ENCODE results near the gene OPN3.

OPN3 gene

DNA sequence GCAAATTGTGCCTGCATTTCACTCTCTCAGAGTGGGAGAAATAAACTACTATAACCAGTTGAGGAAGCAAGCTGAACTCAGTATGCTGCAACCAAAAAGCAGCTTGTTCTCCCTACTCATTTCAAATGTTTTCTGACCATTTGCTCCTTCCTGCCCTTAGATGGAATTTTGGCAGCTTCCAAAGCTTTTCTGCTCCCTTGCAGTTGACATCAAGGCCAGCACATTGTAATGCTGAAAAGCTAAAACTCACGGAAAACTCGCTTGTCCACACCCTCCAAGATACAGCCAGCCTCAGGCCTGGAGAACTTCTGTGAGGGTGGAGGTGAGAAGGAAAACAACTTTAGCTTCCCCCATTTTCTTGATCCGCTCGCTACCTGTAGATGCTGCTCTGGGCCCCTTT is 5.0 kb upstream of the OPN3 start:
- DNase-seq (ENCODE audit: low spot score): no peak

GRCh38 chr1:241644259-241644658 is 4.1 kb upstream of the OPN3 start:
- DNase-seq (ENCODE audit: low spot score): no peak

DNA sequence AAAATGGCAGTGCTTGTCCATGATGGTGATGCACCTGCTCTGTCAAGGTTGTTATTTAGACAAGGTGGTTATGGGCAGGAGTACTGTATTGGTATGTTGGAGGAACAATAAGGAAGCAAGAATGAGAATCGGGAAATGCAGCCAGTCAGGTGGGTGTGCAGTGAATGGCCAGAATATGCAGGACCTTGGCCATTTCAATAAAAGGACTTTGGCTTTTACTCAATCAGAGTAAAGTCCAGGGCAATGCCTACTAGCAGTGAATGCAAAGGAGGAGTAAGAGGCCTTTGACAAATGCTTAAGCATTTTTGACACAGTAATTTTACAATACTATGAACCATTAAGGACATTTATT is 2.4 kb upstream of the OPN3 start:
- no peak for DNase-seq (ENCODE audit: low spot score)

DNA sequence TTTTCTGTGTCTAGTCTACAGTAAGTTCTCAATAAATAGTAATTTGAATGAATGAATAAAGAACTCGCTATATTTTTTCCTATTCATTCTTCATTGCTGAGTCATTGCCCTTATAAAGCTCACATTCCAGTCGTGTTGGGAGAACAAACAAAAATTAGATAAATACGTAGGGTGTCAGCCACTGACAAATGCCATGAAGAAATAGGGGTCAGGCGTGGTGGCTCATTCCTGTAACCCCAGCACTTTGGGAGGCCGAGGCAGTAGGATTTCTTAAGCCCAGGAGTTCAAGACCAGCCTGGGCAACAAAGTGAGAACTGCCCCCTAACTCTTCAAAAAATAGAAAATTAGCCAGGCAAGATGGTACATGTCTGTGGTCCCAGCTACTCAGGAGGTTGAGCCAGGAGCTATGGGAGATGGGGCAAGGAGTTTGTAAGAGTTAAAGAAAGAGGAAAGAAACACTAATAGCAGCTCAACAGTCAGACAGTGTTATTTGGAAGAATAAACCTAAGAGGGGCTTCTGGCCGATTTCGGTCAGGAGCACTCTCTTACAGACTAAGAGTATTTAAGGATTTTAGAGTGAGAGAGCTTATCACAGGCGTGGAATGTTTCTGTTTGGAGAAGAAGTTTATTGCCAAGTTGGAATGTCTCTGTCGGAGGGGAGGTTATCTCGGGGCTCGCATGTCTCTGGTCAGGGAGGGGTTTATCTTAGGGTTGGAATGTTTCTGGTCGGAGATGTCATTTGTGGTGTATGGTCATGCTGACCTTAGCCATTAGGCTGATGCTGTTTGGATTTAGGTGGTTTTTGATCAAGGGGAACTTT is 1.8 kb upstream of the OPN3 start:
- peak; percentile 89 for DNase-seq (ENCODE audit: low spot score)

GRCh38 chr1:241640867-241641622 is 876 bp upstream of the OPN3 start:
- DNase-seq (ENCODE audit: low spot score): no peak

- peak; percentile 16 for DNase-seq (ENCODE audit: low spot score)
Observed at GRCh38 chr1:241639623-241640148, 483 bp downstream of the OPN3 start.

- no peak for DNase-seq (ENCODE audit: low spot score)
Observed at GRCh38 chr1:241638909-241639622, 1.1 kb downstream of the OPN3 start.

DNA sequence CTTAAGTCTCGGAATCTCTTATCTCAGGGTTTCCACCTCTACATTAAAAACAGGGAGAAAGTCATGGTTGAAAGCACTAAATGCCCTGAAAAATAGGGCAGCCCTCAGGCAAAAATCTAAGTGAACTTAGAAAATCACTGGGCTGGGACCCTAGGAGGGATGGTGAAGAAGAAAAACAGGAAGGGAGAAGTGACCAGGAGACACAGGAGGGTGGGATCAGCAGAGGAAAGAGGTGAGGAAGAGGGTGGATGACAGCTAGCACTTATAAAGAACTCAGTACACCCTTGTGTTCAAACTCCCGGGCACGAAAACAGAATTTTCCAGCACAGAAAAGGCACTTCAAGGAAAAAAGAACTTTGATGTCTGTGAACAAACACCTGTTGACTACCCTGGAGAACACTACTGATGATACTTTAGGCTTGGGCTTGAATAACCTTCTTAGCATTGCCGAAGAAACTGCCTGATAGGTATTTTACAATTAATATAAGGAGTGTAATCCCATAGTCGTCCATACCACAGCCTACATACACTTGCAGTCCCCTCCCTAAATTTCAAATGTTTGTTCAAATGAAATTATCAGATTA is 2.0 kb downstream of the OPN3 start:
- no peak for DNase-seq (ENCODE audit: low spot score)

DNA sequence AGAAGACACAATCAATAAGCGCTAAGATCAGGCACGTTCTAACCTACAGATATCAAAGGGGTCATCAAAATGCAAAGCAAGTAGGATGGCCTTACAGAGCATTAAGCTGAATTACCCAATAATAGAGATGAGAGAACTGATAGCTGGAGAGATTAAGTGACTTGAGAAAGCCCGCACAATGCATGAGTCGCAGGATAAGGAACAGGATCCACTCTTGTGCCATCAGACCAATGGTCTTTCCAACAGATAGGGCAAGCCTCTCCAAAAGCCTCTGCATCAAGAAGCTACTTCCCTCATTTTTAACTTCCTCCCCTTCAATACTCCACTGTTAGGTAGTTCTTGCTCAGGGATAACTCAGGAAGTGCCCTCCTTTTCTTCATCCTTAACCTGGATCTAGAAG is 2.6 kb downstream of the OPN3 start:
- no peak for DNase-seq (ENCODE audit: low spot score)

GRCh38 chr1:241637046-241637590 is 3.1 kb downstream of the OPN3 start:
- no peak for DNase-seq (ENCODE audit: low spot score)

- no peak for DNase-seq (ENCODE audit: low spot score)
Observed at GRCh38 chr1:241636291-241636690, 3.9 kb downstream of the OPN3 start.

- no peak for DNase-seq (ENCODE audit: low spot score)
Observed at GRCh38 chr1:241635556-241636152, 4.5 kb downstream of the OPN3 start.

DNA sequence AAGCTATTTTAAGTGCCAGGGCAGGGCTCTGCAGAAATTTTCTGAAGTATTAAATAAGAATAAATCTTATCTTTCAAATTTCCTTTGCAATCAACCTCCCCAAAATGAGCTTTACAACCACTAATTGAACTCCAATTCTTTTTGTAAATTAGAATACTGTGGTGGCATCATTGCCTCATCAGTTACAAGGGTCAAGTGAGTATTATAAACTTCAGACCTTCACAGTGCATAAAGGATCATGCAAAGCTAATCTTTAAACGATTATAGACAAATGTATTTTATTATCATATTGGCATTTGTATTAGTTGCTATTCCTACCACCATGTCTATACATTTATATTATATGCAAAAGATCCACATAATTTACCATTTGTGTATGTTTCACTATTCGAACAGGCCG is 7.2 kb downstream of the OPN3 start:
- DNase-seq (ENCODE audit: low spot score): no peak

DNA sequence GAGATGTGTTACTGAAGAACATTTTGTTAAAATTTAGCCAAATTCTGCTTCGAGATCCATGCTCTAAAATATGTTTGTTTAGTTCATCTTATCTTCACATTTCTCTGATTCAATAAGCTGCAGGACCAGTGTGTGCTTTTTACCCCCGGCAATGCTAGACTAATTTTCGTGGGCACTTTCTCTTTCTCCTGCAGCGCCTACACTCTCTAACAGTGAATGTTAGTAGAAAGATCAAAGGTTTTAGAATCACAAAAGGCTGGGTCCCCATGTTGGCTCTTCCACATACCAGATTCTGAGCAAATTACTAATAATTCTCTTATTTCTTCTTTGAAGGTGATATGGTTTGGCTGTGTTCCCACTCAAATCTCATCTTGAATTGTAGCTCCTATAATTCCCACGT is 8.5 kb downstream of the OPN3 start:
- DNase-seq (ENCODE audit: low spot score): no peak

GRCh38 chr1:241630899-241631298 is 9.3 kb downstream of the OPN3 start:
- no peak for DNase-seq (ENCODE audit: low spot score)

- no peak for DNase-seq (ENCODE audit: low spot score)
Observed at GRCh38 chr1:241630476-241630875, 9.7 kb downstream of the OPN3 start.

DNA sequence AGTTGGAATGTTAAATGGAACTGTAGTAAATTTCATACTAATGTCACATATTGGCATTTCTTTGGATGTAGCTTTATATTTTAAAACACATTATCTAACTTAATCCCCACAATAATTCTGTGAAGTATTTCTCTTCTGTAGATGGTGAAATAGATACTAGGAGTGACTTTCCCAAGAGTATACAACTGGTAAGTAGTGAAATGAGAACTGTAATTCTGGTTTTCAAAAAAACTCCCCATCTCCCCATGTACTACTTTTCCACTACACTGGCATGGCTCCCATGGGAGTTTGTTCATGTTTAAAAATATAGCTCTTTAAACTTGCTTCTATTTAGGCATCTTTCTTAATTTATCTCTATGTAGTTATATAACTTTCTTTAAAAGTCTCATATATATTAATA is 10.2 kb downstream of the OPN3 start:
- DNase-seq (ENCODE audit: low spot score): no peak

DNA sequence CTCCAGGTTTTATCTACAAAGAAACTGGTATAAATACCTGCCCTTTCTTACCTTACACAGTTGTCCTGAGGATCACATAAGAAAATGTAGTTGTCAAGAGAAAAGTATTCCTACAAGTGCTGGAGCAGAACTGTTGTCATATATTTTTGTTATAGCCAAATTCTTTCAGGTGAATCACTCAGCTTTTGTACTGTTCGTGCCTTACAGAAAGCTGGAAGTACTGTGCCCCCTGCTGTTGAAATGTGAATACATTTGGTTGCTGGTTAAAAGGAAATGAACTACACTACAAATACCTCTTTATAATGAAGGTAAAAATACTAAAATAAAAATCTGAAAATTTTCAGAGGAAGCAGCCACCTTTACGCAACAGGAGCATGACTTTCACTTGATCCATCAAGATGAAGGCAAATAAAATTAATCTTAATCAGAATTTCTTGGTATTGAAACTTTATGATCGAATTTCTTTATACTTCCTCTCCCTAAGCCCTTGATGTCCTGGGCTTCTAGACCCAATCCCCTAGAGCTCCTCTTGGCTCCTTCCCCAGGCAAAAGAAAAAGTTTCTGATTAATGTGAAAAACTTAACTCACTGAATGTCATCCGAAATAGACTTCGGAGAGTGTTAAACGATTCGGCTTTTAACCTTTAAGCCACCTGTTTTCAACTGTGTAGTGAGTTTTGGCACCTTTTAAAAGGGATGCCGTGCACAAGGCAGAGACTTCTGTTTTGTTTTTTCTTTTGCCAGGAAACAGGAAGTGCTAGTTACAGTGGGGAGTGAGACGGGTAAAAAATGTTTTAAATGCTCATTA is 12.5 kb downstream of the OPN3 start:
- no peak for DNase-seq (ENCODE audit: low spot score)

- DNase-seq (ENCODE audit: low spot score): no peak
Observed at GRCh38 chr1:241624935-241625334, 15.2 kb downstream of the OPN3 start.

GRCh38 chr1:241622669-241623068 is 17.5 kb downstream of the OPN3 start:
- DNase-seq (ENCODE audit: low spot score): no peak

- DNase-seq (ENCODE audit: low spot score): no peak
Observed at GRCh38 chr1:241617426-241617825, 22.7 kb downstream of the OPN3 start.

Data from COLO829 (cell line).